Fibroblast of skin of left quadriceps (primary cell): ENCODE data around the gene SLC12A8.

Source experiments
- DNase-seq, 2 experiments: peaks; one replicate each; pipeline ENCODE4 v3.0.0-alpha.2; 2013; ENCODE audit warnings: low read depth in 2 of 2

Gene SLC12A8

DNA sequence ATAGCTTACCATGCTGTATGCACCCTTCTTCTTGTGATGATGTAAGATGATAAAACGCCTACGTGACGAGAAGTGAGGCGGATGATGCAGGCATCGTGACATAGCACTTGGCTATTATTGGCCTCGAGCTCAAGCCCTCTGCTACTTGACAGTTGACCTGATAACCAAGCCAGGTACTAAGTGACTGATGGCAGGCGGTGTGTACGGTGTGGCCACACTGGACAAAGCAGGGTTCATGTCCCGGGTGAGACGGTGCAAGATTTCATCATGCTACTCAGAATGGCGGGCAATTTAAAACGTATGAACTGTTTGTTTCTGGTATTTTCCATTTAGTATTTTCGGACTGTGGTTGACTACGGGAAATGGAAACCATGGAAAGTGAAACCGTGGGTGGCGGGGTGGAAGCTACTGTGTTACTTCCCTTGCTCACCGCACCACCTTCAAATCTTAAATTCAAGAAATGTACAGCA lies 57.7 kb downstream of the SLC12A8 start:
- no peak for DNase-seq

- no peak for DNase-seq
These were observed 58.4 kb downstream of the SLC12A8 start for GRCh38 chr3:125154110-125154509.

DNA sequence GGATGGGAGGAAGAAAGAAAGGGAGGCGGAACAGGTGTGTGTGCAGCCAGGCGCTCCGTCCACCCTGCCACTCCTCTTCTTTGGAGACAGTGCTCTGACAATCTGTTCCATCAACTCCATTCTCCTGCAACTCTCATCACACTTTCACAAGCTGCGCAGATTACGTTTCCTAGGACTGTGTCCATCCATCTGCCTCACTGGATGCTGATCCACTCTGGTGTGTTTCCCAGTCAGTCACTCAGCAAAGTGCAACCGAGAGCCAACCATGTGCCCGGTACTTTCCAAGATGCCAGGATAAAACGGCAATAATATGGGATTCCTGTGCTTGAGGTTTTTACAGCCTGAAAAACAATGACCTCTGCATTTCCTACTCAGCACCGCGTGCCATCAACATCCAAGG lies 59.6 kb downstream of the SLC12A8 start:
- DNase-seq: no peak

DNA sequence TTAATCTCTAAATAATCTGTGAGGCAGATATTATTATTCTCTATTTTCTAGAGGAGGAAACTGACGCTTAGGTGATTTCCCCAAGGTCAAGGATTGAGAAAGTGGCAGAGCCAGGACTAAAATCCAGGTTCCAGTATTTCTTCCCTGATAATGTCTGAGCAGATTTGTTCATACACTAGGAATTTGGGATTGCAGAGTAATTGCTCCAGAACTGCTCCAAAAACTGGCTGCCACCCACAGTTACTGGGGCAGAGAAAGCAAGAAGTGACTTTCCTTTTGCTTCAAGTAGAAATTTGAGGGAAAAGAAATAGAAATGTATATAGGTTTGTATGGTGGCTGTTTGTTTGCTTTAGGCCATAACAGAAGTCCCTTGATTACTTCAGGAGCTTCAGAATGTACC lies 60.6 kb downstream of the SLC12A8 start:
- no peak for DNase-seq

GRCh38 chr3:125151442-125151817 lies 61.1 kb downstream of the SLC12A8 start:
- no peak for DNase-seq

DNA sequence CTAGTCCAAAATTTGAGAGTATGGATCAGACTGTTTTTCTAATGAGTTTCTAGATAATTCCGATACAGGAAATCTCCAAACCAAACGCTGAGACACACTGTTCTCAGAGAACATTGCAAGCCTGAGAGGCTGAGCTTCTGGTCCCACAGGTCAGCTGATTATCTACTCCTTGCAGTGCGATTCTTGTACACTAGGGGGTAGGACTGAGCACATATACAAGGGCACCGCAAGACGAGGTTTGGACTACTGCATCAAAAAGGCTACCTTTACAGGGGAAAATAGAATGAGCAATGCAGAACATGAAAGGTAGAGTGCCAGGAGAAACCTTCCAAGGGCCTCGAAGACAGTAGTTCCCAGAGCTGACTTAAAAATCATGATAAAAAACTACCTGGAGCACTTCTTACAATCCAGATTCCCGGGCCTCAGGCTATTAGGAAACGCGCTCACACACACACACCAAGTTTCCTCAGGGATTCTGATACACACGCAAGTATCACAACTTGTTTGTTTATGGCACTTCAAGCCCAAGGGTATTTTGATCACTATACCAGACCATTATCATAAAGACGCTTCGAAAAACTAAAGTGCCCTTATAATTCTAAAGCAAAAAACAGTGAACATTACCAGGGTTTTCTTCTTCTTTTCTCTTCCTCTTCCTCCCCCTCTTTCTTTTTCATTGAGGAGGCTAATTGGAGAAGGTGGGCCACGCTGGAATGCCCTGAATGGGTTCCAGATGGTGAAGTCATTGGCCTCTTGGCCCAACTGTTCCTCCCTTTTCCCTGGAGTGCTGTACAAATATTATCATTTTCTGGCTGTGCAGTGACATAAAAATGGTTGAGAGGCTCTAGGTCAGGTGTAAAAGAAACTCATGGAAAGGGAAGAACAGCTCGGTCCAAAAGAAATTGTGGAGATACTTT lies 61.8 kb downstream of the SLC12A8 start:
- no peak for DNase-seq

GRCh38 chr3:125149462-125149861 lies 63.1 kb downstream of the SLC12A8 start:
- no peak for DNase-seq

DNA sequence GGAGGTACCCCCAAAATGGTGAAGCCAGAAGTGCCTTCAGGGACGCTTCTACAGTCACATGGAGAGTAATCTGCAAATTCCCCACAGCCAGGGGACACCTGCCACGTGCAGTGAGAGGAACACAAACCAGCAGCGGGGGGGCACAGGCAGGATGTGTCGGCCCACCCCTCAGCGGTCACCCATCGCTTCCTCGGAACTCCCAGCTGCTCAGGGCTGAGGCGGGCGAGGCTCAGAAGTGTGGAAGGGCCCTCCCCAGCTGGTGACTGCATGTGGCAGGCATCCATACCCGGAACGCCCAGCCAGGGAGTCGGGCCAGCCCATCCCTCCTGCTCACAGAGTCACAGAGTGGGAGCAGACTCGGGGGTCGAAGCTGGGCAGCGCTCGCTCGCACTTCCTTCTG lies 63.7 kb downstream of the SLC12A8 start:
- DNase-seq: no peak

DNA sequence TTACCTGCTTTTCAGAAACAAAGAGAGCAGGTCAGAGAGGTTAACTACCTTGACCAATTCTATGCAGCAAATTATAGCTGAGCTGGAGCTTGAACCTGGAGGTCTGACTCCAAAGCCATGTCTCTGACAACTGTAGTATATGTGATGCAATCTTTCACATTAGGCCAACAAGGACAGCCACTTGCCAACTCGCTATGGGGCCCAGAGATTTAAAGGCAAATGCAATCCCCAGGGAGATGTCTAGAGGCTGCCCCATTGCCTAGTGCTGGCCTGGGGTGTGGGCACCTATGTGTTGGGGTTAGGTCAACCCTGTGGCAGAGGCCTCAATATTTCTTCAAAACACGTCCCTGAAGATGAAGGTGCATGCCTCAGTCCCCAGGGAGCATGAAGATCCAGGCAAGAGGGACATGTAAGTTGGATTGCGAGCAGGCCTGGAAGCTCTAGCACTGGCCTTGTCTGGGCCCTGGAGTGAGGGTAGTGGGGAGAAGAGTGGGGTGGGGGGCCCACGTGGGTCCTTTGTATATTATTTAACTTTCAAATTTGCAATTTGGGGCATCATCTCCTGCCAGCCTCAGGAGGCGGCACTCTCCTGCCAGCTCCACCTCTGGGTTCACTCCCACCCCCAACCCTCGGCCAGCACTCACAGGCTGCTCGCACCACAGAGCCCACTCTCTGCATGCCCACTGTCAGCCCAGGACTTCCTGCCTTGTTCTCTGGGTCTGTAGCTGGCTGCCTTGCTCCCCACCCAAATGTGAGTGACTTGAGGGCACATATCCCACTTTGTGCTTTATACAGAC lies 64.3 kb downstream of the SLC12A8 start:
- DNase-seq: no peak

DNA sequence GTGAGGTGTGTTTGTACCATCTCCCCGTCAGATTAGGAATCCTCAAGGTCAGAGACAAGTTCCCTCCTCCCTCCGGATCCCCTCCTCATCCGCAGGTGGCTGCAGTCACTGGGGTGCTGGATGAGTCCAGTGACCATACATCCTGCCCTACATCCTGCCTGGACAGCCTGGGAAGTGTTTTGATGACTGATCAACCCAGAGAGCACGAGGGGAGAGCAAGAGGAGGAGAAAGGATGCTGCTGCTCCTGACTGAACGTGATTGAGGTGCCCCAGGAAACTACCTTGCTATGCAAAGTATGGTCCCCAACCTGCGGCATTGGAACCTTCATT lies 65.1 kb downstream of the SLC12A8 start:
- DNase-seq: no peak

GRCh38 chr3:125146626-125147490 lies 65.7 kb downstream of the SLC12A8 start:
- no peak for DNase-seq

GRCh38 chr3:125145751-125146475 lies 66.6 kb downstream of the SLC12A8 start:
- DNase-seq: no peak

DNA sequence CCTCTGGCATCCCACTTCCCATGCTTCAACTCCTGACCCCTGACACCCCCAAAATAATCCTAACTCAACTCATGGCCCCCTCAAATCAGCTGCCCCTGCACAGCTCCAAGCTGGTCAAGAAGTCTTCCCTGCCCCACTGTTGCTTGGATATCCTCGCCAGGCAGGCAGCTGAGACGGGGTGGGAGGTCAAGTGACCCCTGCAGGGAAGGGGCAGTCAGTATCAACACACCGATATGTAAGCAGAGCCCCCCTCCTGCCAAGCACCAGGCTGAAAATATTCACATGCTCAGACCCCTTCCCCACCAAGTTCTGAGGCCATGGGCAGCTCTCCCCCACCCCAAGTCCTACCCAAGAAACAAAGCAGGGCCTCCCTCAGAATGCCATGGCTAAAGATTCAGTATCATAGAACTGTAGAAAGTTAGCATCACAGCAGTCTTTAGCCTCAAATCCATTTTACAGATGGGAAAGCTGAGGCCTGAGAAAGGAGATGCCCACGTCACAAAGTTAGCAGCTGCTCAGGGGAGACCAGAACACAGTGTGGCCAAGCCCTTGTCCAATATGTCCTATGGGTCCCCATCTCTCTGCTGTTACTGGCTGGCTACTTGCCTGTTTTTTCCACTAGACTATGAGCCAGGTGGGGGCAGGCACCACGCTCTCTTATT lies 67.8 kb downstream of the SLC12A8 start:
- DNase-seq: no peak

DNA sequence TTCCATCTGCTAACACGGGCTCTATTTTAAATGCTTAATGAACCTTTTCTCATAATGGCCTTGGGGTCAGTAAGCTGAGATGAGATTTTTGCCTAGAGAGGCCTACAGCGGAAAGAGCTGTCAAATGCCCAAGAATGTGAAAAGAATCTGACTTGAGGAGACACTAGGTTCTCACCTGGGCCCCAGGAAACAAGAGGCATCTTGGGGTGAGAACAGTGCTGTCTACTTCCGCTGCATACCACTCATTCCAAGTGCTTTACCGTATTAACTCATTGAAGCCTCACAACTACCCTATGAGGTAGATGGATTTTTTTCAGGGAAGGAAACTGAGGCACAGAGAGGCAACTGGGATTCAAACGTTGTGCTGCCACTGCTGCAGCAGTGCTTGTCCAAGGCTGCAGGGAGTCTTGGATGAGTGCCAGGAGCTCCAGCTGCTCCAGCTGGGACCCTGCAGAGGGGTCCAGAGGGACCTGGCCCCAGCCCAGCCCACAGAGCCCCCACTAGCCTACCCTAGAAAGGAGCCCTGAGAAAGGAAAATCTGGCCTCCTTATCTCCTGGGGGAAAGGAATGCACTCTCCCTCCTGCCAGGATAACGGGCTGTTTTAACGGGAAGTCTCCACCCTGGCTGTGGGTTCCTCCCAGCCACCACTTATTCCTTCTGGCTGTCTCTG lies 68.4 kb downstream of the SLC12A8 start:
- no peak for DNase-seq

DNA sequence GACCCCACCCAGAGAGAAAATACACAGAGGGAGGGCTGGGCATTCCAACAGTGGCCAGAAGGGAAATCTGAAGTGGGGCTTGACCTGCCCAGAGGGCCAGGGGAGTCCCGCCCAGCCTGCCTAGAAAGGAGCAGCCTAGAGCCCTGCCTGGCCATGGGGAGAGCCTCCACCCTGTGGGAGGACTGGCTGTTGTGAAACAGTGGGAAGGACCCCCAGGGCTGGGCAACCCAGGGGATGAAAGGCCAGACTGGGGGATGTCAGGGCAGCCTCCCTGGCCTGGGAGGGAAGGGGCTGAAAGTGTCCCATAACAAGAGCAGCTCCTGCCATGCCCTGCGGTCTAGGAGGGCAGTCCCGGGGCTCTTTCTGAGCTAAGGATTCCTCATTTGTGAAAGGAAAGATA lies 69.0 kb downstream of the SLC12A8 start:
- DNase-seq: no peak

- no peak for DNase-seq
These were observed 69.6 kb downstream of the SLC12A8 start for GRCh38 chr3:125142940-125143339.

DNA sequence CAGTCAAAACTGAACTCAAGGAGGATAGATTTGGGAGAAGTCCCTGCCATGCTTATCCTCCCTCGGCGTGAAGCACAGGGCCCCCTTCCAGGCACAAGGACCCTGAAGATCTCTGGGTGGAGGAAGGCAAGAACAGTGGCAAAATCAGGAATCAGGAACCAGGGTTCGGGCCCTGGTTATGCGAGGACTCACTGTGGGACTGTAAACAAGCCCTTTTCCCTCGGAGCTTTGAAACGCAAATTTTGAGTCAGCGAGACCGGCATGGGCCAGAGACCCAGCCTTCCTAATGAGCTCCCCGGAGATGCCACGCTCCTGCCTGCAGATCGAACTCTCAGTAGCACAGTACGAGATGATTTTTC lies 70.1 kb downstream of the SLC12A8 start:
- no peak for DNase-seq

DNA sequence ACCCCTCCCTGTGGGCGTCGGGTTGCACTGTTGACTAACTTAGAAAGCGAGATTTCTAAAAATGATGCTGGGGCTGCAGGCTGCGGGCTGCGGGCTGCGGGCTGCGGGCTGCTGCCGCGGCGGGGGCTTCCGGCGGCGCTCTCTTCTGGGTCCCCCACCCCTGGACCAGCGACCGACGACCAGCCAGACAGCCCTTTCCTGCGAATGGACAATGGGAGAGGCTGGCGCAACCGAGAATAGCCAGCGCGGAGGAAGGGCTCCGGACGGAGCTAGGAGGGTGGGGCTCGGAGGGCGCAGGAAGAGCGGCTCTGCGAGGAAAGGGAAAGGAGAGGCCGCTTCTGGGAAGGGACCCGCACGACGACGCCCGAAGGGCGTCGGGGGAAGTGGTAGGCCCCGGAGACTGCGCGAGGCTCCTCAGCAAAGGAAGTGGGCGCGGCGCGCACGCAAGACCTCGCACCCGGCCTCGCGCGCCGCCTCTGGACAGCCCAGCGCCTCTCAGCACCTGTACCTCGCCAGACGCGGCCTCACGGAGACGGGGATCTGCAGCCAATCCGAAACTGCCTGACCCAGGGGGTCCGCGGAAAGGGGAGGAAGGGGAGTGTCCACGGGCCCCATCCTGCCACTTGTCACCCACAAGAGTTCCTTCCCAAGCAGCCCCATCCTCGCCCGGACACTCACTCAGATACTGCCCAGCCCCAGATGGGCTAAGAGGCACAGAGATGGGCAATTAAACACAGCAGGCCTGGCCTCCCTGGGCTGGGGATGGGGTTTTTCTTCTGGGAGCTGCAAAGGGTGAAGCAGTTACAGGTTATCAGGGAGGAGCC lies 70.7 kb downstream of the SLC12A8 start:
- DNase-seq: no peak

DNA sequence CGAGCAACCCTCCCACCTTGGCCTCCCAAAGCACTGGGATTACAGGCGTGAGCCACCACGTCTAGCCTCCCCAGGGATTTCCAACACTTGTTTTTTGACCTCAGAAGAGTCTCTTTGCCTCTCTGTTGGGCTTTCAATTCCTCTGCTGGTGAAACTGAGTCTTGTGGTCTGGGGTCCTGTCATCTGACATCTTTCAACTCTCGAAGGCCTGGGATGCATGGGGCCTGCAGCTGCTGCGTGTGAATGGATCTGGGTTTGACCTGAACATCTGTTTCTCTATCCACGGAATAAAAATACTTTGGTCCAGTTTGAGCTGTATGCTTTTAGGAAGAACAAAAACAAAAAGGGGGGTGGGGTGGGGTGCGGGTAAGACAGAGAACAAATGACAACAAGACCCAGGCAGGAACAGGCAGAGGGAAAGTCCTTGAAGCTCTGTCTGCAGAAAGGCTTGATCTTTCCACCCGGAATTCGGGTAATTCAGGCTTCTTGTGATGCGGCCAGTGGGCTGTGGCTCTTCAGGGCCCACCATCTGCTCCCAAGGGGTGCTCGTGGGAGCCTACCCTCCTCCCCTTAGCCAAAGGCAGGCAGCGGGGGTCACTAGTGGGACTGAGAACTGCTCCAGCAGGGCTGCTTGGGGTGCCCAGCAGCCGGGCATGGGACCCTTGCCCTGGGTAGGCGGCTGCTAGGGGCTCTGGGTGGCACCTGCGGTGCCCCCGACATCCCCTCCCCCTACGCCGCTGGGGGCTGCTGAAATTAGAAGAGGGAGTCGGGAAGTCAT lies 71.5 kb downstream of the SLC12A8 start:
- DNase-seq: no peak
